Stimulated activated CD4-positive, alpha-beta T cell treated with anti-CD3 and anti-CD28 coated beads, Interleukin-12 subunit alpha, Interleukin-12 subunit beta, amount 100 ng/mL, for 24 hours (primary cell): ENCODE results near the gene CNRIP1.
"Not testable (repeated sequence)": the region's sequence is repeated elsewhere in the genome, so short reads cannot be mapped to it uniquely, and the experiment has no call there.

ENCODE experiments used
- DNase-seq, 2 experiments: peaks; one replicate each; pipeline ENCODE4 v3.0.0-alpha.2; 2020; ENCODE audit warnings: low read depth in 2 of 2

CNRIP1 gene

DNA sequence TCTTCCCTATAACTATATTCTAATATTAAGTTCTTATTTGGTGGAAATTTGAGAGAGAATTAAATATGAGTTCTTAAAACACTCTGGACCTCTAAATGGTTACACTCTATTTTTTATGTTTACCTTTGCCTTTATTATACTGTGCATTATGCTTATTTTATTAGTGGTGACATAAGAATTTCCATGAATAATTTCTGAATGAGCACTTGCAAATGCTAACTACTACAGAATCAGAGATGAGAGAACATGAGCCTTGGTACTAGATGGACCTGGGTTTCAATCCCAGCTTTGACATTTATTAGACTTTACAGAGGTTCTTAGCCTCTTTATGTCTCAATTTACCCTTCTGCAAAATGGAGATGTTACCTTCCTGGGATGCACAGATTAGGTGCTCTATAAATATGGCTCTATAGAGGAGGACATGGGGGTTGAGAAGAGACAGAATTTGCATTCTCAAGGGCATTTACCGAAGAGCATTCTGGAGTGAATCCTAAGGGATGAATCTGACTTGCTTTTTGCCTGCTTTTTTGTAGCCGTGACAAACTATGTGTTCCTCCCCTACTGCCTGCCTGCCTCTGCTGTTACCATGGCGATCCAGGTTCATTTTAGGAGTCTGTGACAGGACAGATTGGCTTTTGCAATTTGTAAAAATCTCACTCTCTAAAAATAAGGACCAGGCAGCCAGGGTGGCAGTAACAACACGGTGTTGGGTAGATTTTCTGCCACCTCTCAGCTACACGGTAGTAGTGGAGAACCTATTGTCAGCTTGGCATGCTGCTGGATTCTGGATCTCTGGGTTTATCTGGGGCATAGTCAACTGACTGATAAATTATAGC is 20.7 kb upstream of the CNRIP1 start:
- DNase-seq, result no peak

DNA sequence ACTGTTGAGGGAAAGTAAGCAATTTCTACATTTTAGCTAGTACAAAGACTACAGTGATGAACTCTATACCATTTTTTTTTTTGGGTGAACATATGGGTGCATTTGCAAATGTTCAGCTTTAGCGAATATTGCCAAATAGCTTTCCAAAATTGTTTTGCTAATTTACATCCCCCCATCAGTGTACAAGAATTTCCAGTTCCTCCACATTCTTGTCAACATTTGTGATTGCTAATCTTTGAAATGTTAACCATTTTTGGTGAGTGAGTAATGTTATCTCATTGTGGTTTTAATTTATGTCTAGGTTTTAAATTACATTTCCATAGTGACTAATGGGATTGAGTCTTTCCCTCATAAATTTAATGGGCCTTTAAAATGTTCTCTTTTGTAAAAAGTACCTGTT is 16.4 kb upstream of the CNRIP1 start:
- no peak for DNase-seq

- no peak for DNase-seq
These were observed 14.2 kb upstream of the CNRIP1 start for GRCh38 chr2:68333931-68334330.

DNA sequence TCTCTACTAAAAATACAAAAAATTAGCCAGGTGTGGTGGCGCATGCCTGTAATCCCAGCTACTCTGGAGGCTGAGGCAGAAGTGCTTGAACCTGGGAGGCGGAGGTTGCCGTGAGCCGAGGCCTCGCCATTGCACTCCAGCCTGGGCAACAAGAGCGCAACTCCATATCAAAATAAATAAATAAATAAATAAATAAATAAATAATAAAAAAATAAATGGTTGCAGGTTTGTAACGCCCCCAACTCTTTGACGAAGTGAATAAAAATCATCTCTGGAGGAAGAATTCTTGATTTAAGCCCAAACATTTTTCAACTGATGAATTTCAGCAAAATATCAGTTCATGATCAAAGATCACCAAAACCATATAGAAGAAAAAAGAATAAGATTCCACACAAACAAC is 13.3 kb upstream of the CNRIP1 start:
- no peak for DNase-seq

DNA sequence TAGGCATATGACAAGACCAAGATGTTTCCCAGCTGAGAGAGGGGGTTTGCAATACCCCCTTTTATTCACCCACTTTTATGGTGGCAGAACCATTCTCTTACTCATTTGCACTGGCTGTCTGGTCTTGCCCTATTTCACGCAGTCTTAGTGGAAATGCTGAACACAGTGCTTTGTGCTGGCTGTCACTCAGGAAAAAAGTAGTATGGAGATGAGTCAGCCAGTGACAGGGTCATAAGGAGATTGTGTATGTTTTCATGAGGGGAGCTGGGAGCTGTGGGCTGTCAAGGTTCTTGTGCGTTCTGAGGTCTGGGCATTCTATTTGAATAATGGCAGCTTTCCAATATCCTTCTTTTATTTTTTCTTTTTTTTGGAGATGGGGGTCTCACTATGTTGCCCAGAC is 10.9 kb upstream of the CNRIP1 start:
- no peak for DNase-seq

DNA sequence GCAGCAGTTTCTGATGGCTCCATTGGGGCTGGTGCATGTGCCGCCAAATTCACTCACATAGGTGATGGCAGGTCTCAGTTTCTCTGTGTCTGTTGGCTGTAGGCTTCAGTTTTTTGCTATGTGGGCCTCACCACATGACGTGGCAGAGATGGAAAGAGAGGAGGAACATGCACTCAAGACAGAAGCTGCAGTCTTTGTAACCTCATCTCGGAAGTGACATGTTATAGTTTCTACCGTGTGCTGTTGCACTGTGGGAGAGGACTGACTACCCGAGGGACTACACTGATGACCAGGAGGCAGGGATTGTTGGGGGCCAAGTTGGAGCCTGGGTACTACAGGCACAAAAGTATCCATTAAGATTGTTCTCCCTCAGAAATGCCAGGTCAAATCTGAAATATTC is 9.2 kb upstream of the CNRIP1 start:
- no peak for DNase-seq

GRCh38 chr2:68325056-68325455 is 5.3 kb upstream of the CNRIP1 start:
- DNase-seq, result no peak

DNA sequence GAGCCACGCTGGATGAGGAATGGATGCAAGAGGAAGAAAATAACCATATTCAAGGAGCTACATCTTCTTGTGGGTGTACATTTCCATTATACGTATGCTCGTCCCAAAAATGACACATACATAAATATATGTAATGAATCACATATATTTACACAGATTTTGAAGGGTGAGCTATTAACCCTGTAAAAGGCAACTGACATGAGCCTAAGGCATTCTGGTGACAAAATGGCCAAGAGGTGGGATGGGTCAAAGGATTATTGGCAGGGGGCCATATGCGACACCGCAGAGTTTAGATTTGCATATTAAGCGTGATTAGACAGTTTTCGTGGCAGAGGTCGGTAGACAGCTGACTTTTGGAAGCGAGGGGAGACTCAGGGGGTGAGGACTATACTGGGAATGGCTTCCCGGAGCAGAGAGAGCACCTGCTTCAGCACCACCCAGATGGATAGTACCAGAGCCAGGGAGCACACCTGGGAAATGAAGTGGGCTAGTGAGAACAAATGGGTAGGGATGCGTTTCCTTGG is 431 bp upstream of the CNRIP1 start:
- DNase-seq, result no peak

DNA sequence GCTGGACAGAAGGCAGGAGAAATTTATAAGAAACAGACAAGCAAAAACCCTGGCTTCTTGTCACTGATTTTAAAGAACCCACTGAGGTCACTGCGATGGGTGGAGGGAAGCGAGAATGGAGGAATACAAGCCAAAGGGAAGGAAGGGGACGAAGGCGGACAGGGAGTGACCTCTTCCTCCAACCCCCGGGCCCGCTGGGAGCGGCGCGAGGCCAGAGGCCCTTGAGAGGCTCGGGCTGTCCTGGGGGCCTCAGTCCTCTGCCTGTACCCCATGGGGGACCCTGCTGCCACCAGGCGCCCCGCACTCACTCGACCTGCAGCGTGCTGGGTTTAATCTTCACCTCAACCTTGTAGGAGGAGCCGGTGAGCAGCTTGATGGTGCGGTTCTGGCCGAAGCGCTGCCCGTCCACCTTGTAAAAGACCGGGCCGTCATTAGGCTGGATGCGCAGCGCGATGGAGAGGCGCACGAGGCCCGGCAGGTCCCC is 793 bp downstream of the CNRIP1 start:
- no peak for DNase-seq

- no peak for DNase-seq
These were observed 1.5 kb downstream of the CNRIP1 start for GRCh38 chr2:68317971-68318913.

DNA sequence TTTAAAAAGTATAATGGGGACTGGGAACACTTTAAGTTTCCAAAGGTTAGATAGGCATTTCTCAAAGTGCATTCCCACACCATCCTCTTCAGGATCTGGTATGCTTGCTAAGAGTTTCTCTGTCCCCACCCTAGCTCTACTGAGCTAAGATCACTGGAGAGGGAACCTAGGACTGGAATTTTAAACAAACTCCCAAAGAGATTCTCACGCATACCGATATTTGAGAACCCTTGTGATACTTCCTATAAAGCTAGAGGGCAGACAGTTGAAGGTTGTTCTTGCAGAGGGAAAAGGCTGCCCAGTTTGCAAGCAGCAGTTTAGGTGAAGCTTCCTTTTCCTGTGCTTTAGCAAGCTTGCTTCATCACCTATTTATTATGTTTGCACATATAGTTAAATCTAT is 3.6 kb downstream of the CNRIP1 start:
- no peak for DNase-seq

GRCh38 chr2:68311033-68311432 is 8.7 kb downstream of the CNRIP1 start:
- no peak for DNase-seq

GRCh38 chr2:68309426-68309825 is 10.3 kb downstream of the CNRIP1 start:
- no peak for DNase-seq

DNA sequence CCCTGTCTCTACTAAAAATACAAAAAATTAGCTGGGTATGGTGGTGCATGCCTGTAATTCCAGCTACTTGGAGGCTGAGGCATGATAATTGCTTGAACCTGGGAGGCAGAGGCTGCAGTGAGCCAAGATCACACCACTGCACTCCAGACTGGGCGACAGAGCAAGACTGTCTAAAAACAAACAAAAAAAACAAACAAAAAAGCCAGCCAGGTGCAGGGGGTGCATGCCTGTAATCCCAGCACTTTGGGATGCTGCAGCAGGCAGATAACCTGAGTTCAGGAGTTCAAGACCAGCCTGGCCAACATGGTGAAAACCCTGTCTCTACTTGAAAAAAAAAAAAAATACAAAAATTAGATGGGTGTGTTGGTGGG is 15.9 kb downstream of the CNRIP1 start:
- DNase-seq, result not testable (repeated sequence)

DNA sequence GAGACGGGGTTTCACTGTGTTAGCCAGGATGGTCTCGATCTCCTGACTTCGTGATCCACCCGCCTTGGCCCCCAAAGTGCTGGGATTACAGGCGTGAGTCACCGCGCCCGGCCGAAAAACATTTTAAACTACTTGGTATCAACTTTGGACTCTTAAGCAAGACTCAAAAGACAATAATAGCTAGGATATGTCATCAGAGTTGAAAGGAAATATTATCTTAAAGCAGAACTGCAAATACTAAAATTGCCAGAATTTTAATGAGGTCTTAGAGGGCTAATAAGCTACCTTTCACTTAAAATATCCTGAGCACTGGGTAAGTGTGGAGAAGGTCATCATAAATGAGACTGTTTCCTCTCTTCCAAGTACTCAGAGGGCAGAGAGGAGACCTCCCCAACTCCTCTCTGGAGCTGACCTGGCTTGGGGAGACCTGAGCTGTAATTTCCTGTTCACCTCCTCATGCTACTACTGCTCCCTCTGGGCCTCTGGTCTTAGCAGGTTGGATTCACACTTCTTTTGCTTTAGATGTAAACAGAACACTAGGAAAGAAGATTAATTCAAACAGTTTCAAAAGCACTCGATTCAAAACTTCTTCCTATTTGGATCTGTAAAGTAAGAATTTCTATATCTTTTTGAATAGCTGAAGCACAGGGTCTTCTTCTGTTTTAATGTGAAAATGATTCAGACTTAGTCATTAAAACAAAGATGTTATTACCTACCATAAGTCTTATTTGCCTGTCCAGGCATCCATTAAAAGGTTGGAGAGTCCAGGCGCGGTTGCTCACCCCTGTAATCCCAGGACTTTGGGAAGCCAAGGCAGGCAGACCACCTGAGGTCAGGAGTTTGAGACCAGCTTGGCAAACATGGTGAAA is 16.5 kb downstream of the CNRIP1 start:
- DNase-seq, result no peak

GRCh38 chr2:68302281-68302875 is 17.4 kb downstream of the CNRIP1 start:
- no peak for DNase-seq

DNA sequence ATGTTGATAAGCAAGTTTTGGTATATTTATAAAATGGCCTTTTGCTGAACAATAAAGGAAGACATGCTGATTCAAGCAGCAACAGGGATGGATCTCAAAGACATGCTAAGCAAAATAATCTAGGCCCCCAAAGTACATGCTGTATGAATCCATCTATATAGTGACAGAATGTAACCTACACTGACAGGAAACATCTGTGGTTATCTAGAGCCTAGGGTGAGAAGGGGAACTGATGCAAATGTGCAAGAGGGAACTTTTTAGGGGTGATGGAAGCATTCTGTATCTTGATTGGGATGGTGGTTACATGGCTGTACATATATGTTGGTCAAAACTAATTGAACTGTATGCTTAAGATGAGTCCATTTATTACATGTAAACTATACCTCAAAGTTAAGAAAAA is 24.2 kb downstream of the CNRIP1 start:
- DNase-seq, result no peak

- no peak for DNase-seq
These were observed 24.8 kb downstream of the CNRIP1 start for GRCh38 chr2:68294913-68295312.

- no peak for DNase-seq
These were observed 25.6 kb downstream of the CNRIP1 start for GRCh38 chr2:68294187-68294586.

DNA sequence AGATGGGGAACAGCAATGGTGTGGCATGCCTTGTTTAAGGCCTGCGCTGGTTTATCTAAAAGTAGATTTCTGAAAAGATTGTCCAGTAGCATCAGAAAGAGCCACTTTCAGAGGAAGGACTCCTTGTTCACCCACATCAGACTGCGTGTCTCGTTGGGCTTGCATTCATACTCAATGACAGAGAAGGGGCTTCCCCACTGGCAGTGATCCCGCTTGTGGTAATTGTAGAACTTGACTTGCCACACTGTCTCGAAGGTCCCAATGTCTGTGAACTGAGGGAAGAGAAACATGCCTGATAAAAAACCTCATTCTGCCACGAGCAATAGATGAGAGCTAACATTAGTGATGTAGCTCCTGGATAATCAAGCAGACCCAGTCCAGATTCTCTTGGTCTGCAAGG is 26.0 kb downstream of the CNRIP1 start:
- DNase-seq, result no peak

GRCh38 chr2:68293024-68293423 is 26.7 kb downstream of the CNRIP1 start:
- no peak for DNase-seq
